ENCODE results near the gene BMP6.

GRCh38 chr6:7697432-7697819, 28.5 kb upstream of the BMP6 start:
- no peak for TF ChIP-seq CTCF (IDR thresholded peaks at IDR 0.05)
- TF ChIP-seq EP300 (IDR thresholded peaks at IDR 0.05): no peak
